22Rv1 (cell line): Measurements from ENCODE around the gene TAF7L.

Experiments used
- H3K27ac ChIP-seq: fragments of 450-650 bp; 2 replicates; pipeline ENCODE4 v1.5.1; 2017
- CTCF ChIP-seq: fragments of 450-650 bp; IDR thresholded peaks from 2 replicates; pipeline ENCODE4 v1.5.1; 2017; ENCODE audit warnings: mild to moderate bottlenecking
- ZFX ChIP-seq: fragments of 450-650 bp; IDR thresholded peaks from 2 replicates; pipeline ENCODE4 v1.6.1; 2017; ENCODE audit warnings: antibody characterized with exemption, borderline replicate concordance

Gene TAF7L

GRCh38 chrX:101265869-101266428 lies 25.2 kb downstream of the TAF7L start:
- TF ChIP-seq CTCF (no peak), ZFX (no peak)
- H3K27ac ChIP-seq: no peak overlapping the region

- TF ChIP-seq ZFX (no peak), CTCF (no peak)
- no peak overlapping the region for H3K27ac ChIP-seq
Observed at GRCh38 chrX:101263766-101264165, 27.4 kb downstream of the TAF7L start.

- TF ChIP-seq CTCF (no peak), ZFX (no peak)
- H3K27ac ChIP-seq: no peak overlapping the region
Observed at GRCh38 chrX:101262590-101262989, 28.5 kb downstream of the TAF7L start.

GRCh38 chrX:101260435-101260834 lies 30.7 kb downstream of the TAF7L start:
- H3K27ac ChIP-seq: no peak overlapping the region
- TF ChIP-seq CTCF: peak; percentile 27
- TF ChIP-seq ZFX: no peak

- no peak for TF ChIP-seq ZFX
Observed at GRCh38 chrX:101258259-101258581, 32.9 kb downstream of the TAF7L start.

GRCh38 chrX:101257448-101258258 lies 33.5 kb downstream of the TAF7L start:
- H3K27ac ChIP-seq: no peak overlapping the region
- no peak for TF ChIP-seq CTCF

More at GRCh38 chrX:101258259-101258581, 32.9 kb downstream of the TAF7L start:
- no peak overlapping the region for H3K27ac ChIP-seq

- H3K27ac ChIP-seq: no peak overlapping the region
- TF ChIP-seq CTCF (no peak), ZFX (no peak)
Observed at GRCh38 chrX:101252634-101253033, 38.5 kb downstream of the TAF7L start.
